Activated naive CD8-positive, alpha-beta T cell treated with anti-CD3 and anti-CD28 coated beads, Interleukin-2, amount 10 ng/mL, durations not matched to agents 7 days and 5 days (primary cell): ENCODE data around the gene SMPD1. TPM values are rescaled to one million over a fixed set of nuclear protein-coding genes. Genes with fewer than 3 reads are reported as not detected.
"Not testable (repeated sequence)": the region's sequence is repeated elsewhere in the genome, so short reads cannot be mapped to it uniquely, and the experiment has no call there.

ENCODE experiments used
- ATAC-seq: fragments of 150-1000 bp; cut with Tn5 transposase; one replicate; pipeline ENCODE4 v1.10.0; 2021; ENCODE audit warnings: low read depth, moderate library complexity
- POLR2A ChIA-PET: fragments of 350-600 bp; sonication (Branson Sonifier 250); formaldehyde crosslinking; loops from one replicate; lab custom pipeline; 2021; ENCODE audit warnings: antibody characterized with exemption; lab: Charles Lee
- DNase-seq: peaks from one replicate; pipeline ENCODE4 v3.0.0; 2021
- H3K27ac Mint-ChIP-seq: one replicate; pipeline ENCODE4 v1.8.0; 2022; ENCODE audit warnings: mild to moderate bottlenecking, mixed read lengths
- H3K27me3 Mint-ChIP-seq: one replicate; pipeline ENCODE4 v1.8.0; 2022; ENCODE audit warnings: mild to moderate bottlenecking, moderate library complexity, mixed read lengths
- H3K36me3 Mint-ChIP-seq: one replicate; pipeline ENCODE4 v1.8.0; 2021; ENCODE audit warnings: mild to moderate bottlenecking, mixed read lengths
- H3K4me1 Mint-ChIP-seq: one replicate; pipeline ENCODE4 v1.8.0; 2021; ENCODE audit warnings: mixed read lengths
- H3K4me3 Mint-ChIP-seq: one replicate; pipeline ENCODE4 v1.8.0; 2022; ENCODE audit warnings: mild to moderate bottlenecking, moderate library complexity, mixed read lengths
- H3K9me3 Mint-ChIP-seq: one replicate; pipeline ENCODE4 v1.8.0; 2021; ENCODE audit warnings: mixed read lengths
- total RNA-seq, 2 experiments: library from RNA; stranded (reverse); gene quantifications; one replicate each; pipeline ENCODE4 v1.2.3, GENCODE V29; 2021

SMPD1 gene
- total RNA-seq, 2 experiments from 2014 or later: 40.7 to 42.6 TPM

- POLR2A ChIA-PET: interaction anchor here (1.0 kb wide), 2 partner anchors 40 to 563 kb away, joined by 3 read pairs; partner anchors contain the start of gene ZNF215
- no peak overlapping the region for H3K27ac Mint-ChIP-seq
- DNase-seq (peak; percentile 69), ATAC-seq (peak; percentile 96)
- no peaks in the 10 kb centered on the region for H3K36me3 Mint-ChIP-seq
- no peaks in the 10 kb centered on the region for H3K9me3 Mint-ChIP-seq
- peaks cover 1% of the 10 kb centered on the region for H3K4me1 Mint-ChIP-seq
- peaks cover 2% of the 10 kb centered on the region for H3K27me3 Mint-ChIP-seq
- H3K4me3 Mint-ChIP-seq: no peak overlapping the region
These were observed 27.2 kb upstream of the SMPD1 start for GRCh38 chr11:6362873-6363678.

- peaks cover 1% of the 10 kb centered on the region for H3K4me1 Mint-ChIP-seq
- ATAC-seq: no peak
- POLR2A ChIA-PET: no interaction called here
- DNase-seq: no peak
- H3K27ac Mint-ChIP-seq: no peak overlapping the region
- no peaks in the 10 kb centered on the region for H3K9me3 Mint-ChIP-seq
- H3K36me3 Mint-ChIP-seq: no peaks in the 10 kb centered on the region
- no peak overlapping the region for H3K4me3 Mint-ChIP-seq
- H3K27me3 Mint-ChIP-seq: no peaks in the 10 kb centered on the region
These were observed 24.6 kb upstream of the SMPD1 start for GRCh38 chr11:6365659-6366058.

- Mint-ChIP-seq H3K4me1 (peaks cover 11% of the 10 kb centered on the region), H3K4me3 (no peak overlapping the region), H3K27me3 (peaks cover 2% of the 10 kb centered on the region), H3K27ac (no peak overlapping the region), H3K9me3 (no peaks in the 10 kb centered on the region), H3K36me3 (no peaks in the 10 kb centered on the region)
- POLR2A ChIA-PET: no interaction called here
- ATAC-seq: no peak
- DNase-seq: no peak
These were observed 18.4 kb upstream of the SMPD1 start for GRCh38 chr11:6371825-6372224.

- Mint-ChIP-seq H3K27me3 (peaks cover 2% of the 10 kb centered on the region), H3K4me3 (peak overlapping the region; percentile 82), H3K4me1 (peaks cover 32% of the 10 kb centered on the region), H3K36me3 (no peaks in the 10 kb centered on the region), H3K9me3 (no peaks in the 10 kb centered on the region), H3K27ac (peak overlapping the region; percentile 97)
- peak; percentile 91 for ATAC-seq
- DNase-seq: no peak
- POLR2A ChIA-PET: interaction anchor here (0.7 to 3.6 kb wide), 14 partner anchors 11 to 365 kb away, joined by 3 to 31 read pairs (median 5); partner anchors contain the start of genes APBB1, ARFIP2, MRPL17 and SMPD1
These were observed 12.2 kb upstream of the SMPD1 start for GRCh38 chr11:6377902-6378639.

GRCh38 chr11:6378640-6378989 lies 11.7 kb upstream of the SMPD1 start:
- peaks cover 32% of the 10 kb centered on the region for H3K4me1 Mint-ChIP-seq
- POLR2A ChIA-PET: interaction anchor here (0.7 to 3.6 kb wide), 15 partner anchors 11 to 364 kb away, joined by 3 to 31 read pairs (median 4); partner anchors contain the start of genes APBB1, ARFIP2, MRPL17 and SMPD1
- no peaks in the 10 kb centered on the region for H3K36me3 Mint-ChIP-seq
- H3K4me3 Mint-ChIP-seq: peak overlapping the region; percentile 82
- DNase-seq (no peak), ATAC-seq (no peak)
- no peaks in the 10 kb centered on the region for H3K9me3 Mint-ChIP-seq
- H3K27ac Mint-ChIP-seq: peak overlapping the region; percentile 97
- peaks cover 2% of the 10 kb centered on the region for H3K27me3 Mint-ChIP-seq

GRCh38 chr11:6385046-6385777 lies 5.1 kb upstream of the SMPD1 start:
- no peaks in the 10 kb centered on the region for H3K27me3 Mint-ChIP-seq
- no peaks in the 10 kb centered on the region for H3K36me3 Mint-ChIP-seq
- POLR2A ChIA-PET: interaction anchor here (1.2 to 1.4 kb wide), 2 partner anchors 34 to 96 kb away, joined by 3 read pairs; partner anchors contain the start of genes APBB1, ARFIP2 and TIMM10B
- H3K27ac Mint-ChIP-seq: no peak overlapping the region
- H3K9me3 Mint-ChIP-seq: no peaks in the 10 kb centered on the region
- no peak overlapping the region for H3K4me3 Mint-ChIP-seq
- ATAC-seq: no peak
- DNase-seq: no peak
- peaks cover 24% of the 10 kb centered on the region for H3K4me1 Mint-ChIP-seq

- peaks cover 10% of the 10 kb centered on the region for H3K36me3 Mint-ChIP-seq
- DNase-seq (no peak), ATAC-seq (no peak)
- no peak overlapping the region for H3K4me3 Mint-ChIP-seq
- peaks cover 37% of the 10 kb centered on the region for H3K4me1 Mint-ChIP-seq
- POLR2A ChIA-PET: interaction anchor here (0.6 to 7.0 kb wide), 5 partner anchors 9 to 56 kb away, joined by 3 to 140 read pairs (median 5); no protein-coding TSS in a partner anchor
- no peak overlapping the region for H3K27ac Mint-ChIP-seq
- no peaks in the 10 kb centered on the region for H3K27me3 Mint-ChIP-seq
- H3K9me3 Mint-ChIP-seq: no peaks in the 10 kb centered on the region
These were observed 2.3 kb upstream of the SMPD1 start for GRCh38 chr11:6387811-6388599.

- DNase-seq (no peak), ATAC-seq (no peak)
- POLR2A ChIA-PET: interaction anchor here (1.0 to 7.0 kb wide), 4 partner anchors 10 to 55 kb away, joined by 3 to 140 read pairs (median 11); no protein-coding TSS in a partner anchor
- H3K27me3 Mint-ChIP-seq: no peaks in the 10 kb centered on the region
- no peaks in the 10 kb centered on the region for H3K9me3 Mint-ChIP-seq
- peaks cover 17% of the 10 kb centered on the region for H3K36me3 Mint-ChIP-seq
- no peak overlapping the region for H3K27ac Mint-ChIP-seq
- peak overlapping the region; percentile 96 for H3K4me3 Mint-ChIP-seq
- H3K4me1 Mint-ChIP-seq: peaks cover 39% of the 10 kb centered on the region
These were observed 1.5 kb upstream of the SMPD1 start for GRCh38 chr11:6388748-6389147.

- POLR2A ChIA-PET: interaction anchor here (0.6 to 7.0 kb wide), 15 partner anchors 10 to 228 kb away, joined by 3 to 140 read pairs (median 6); partner anchors contain the start of genes APBB1, ARFIP2, CAVIN3 and FHIP1B
- ATAC-seq (no peak), DNase-seq (no peak)
- Mint-ChIP-seq H3K27ac (peak overlapping the region; percentile 86), H3K9me3 (no peaks in the 10 kb centered on the region), H3K4me3 (peak overlapping the region; percentile 96), H3K36me3 (peaks cover 18% of the 10 kb centered on the region), H3K27me3 (no peaks in the 10 kb centered on the region), H3K4me1 (peaks cover 31% of the 10 kb centered on the region)
These were observed 620 bp downstream of the SMPD1 start for GRCh38 chr11:6390718-6391469.

- Mint-ChIP-seq H3K9me3 (no peaks in the 10 kb centered on the region), H3K4me1 (peaks cover 34% of the 10 kb centered on the region), H3K36me3 (peaks cover 22% of the 10 kb centered on the region), H3K27ac (no peak overlapping the region), H3K27me3 (no peaks in the 10 kb centered on the region), H3K4me3 (peak overlapping the region; percentile 96)
- no peak for ATAC-seq
- DNase-seq: no peak
- POLR2A ChIA-PET: interaction anchor here (0.6 to 7.0 kb wide), 8 partner anchors 10 to 227 kb away, joined by 3 to 140 read pairs (median 8); partner anchors contain the start of genes APBB1, ARFIP2, TIMM10B and TPP1
These were observed 1.4 kb downstream of the SMPD1 start for GRCh38 chr11:6391537-6392134.

- peaks cover 22% of the 10 kb centered on the region for H3K36me3 Mint-ChIP-seq
- not testable (repeated sequence) for DNase-seq, ATAC-seq, H3K27ac Mint-ChIP-seq, H3K27me3 Mint-ChIP-seq, H3K9me3 Mint-ChIP-seq
- H3K4me3 Mint-ChIP-seq: peak overlapping the region; percentile 96
- H3K4me1 Mint-ChIP-seq: peaks cover 35% of the 10 kb centered on the region
- POLR2A ChIA-PET: interaction anchor here (7.0 kb wide), 1 partner anchor 9 kb away, joined by 140 read pairs; no protein-coding TSS in a partner anchor
These were observed 2.0 kb downstream of the SMPD1 start for GRCh38 chr11:6392251-6392650.
